Measurements from ENCODE around the gene SPOCK1.

GRCh38 chr5:137056676-137057075, 442.4 kb downstream of the SPOCK1 start:
- TF ChIP-seq CTCF (conservative IDR thresholded peaks at IDR 0.05; ENCODE audit: low read depth in 2 of 2) (no peak), POLR2AphosphoS5 (IDR thresholded peaks at IDR 0.05; ENCODE audit: low read depth) (no peak)

All from GM23338 (cell line).